Fibroblast of lung (primary cell): Measurements from ENCODE around the gene ITK.

Source experiments
- CTCF ChIP-seq, 2 donors: IDR thresholded peaks in 1 of 2; conservative IDR thresholded peaks in 1 of 2; 1 replicate in 1 of 2; 2 replicates in 1 of 2; pipeline ENCODE4 v1.5.1; 2011 to 2012; ENCODE audit warnings: low read length in 2 of 2, control low read depth in 1 of 2, inconsistent platforms in 1 of 2, low read depth in 1 of 2, mild to moderate bottlenecking in 1 of 2
- EZH2 ChIP-seq: IDR thresholded peaks from 2 replicates; pipeline ENCODE4 v1.5.1; 2012; ENCODE audit warnings: low read length, control low read depth, mild to moderate bottlenecking; ENCODE audit errors: missing control alignments

GRCh38 chr5:157180374-157181264, at the start of gene ITK:
- TF ChIP-seq CTCF (conservative IDR thresholded peaks at IDR 0.05 in 1 of 2, IDR thresholded peaks at IDR 0.05 in 1 of 2; ENCODE audit: low read depth in 1 of 2, low read length in 2 of 2) = no peak
- TF ChIP-seq EZH2 = no peak
